GM18868 (cell line): ENCODE measurements around the gene SLC10A7.

Source experiments
- ATAC-seq: cut with Tn5 transposase; IDR thresholded peaks from one replicate; pipeline ENCODE4 v1.9.1; 2021; ENCODE audit warnings: mild to moderate bottlenecking, moderate library complexity; ENCODE audit not compliant: unreplicated experiment

The SLC10A7 gene, protein sequence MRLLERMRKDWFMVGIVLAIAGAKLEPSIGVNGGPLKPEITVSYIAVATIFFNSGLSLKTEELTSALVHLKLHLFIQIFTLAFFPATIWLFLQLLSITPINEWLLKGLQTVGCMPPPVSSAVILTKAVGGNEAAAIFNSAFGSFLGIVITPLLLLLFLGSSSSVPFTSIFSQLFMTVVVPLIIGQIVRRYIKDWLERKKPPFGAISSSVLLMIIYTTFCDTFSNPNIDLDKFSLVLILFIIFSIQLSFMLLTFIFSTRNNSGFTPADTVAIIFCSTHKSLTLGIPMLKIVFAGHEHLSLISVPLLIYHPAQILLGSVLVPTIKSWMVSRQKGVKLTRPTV

DNA sequence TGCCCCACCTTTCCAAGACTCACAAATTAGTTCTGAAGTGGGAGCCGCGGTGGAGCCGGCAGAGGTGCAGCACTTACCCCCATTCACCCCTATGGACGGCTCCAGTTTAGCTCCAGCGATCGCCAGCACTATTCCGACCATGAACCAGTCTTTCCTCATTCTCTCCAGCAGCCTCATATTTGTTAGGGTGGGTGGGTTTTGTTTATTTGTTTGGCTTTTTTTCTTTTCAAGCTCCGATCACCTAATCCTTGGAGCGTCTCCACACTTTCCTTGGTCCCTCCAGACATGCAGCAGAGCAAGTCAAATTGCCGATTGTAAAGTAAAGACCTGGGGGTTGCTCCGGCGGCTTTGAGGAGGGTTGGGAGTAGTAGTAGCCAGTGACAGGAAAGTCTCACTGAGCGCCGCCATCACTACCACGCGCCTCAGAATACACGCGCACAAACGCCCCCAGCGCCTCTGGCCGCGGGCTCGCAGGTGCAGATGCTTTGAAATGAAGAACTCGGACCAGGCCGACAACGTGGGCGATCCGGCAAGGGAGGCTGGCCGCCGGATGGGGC, at the start of gene SLC10A7:
Gene SLC10A7, minus strand, starts transcription at position 400 of the 557 bp plus-strand sequence. Its CDS starts 223 bp downstream, at position 177.
- ATAC-seq: peak; percentile 81

GRCh38 chr4:146567396-146567795, 45.7 kb upstream of the SLC10A7 start:
- no peak for ATAC-seq

DNA sequence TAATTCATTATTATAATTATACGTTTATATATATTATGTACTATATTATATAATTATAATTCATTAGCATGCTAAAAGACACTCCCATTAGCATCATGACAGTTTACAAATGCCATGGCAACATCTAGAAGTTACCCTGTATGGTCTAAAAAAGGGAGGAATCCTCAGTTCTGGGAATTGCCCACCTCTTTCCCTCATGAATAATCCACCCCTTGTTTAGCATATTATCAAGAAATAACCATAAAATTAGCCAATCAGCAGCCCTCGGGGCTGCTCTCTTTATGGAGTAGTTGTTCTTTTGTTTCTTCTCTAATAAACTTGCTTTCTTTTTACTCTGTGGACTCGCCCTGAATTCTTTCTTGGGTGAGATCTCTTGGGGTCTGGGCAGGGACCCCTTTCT, 42.8 kb upstream of the SLC10A7 start:
- no peak for ATAC-seq

DNA sequence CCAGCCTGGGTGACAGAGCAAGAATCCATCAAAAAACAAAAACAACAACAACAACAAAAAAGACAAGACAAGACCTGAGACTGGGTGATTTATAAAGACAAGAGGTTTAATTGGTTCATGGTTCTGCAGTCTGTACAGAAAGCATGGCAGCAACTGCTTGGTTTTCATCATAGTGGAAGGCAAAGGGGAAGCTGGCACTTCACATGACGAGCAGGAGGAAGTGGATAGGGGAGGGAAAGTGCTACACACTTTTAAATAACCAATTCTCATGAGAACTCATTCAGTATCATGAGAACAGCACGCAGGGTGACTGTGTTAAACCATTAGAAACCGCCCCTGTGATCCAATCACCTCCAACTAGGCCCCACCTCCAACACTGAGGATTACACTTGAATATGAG, 28.4 kb upstream of the SLC10A7 start:
- no peak for ATAC-seq

- no peak for ATAC-seq
Observed at GRCh38 chr4:146548443-146548842, 26.7 kb upstream of the SLC10A7 start.

DNA sequence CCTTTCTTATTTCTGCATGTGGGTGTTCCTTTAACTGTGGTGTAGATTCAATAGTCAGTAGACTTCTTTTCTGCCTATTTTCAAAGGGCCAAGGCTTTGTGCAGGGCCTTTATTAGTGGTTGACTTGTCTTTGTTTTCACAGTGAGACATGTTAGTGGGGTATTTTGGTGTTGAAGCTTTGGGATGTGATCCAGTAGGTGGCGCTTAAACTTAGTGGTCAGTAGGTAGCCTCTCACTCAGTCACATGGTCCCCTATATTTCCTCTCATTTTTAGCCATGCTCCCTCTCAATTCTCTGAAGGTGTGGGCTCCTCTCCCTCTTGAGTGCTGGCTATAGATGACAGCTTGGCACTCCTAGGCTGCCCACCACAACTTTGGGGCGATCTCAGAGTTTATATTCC, 23.4 kb upstream of the SLC10A7 start:
- peak; percentile 75 for ATAC-seq

- ATAC-seq: no peak
Observed at GRCh38 chr4:146534178-146534577, 12.4 kb upstream of the SLC10A7 start.

DNA sequence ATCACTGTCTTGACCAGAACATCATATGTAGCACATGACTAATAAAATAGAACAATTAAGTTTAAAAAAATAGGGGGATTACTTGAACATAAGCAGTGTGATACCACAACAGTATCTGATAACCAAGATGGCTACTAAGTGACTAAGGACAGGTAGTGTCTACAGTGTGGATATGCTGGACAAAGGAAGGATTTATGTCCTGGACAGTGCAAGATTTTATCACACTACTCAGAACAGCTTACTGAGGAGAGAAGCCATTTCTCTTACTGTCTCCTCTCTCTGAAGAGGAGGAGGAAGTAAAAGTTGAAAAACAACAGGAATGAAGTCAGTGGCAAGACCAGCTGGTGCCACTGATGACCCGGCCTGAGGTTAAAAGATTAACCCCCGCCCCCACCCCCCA, 4.0 kb upstream of the SLC10A7 start:
- ATAC-seq: no peak

GRCh38 chr4:146524663-146525062, 2.9 kb upstream of the SLC10A7 start:
- no peak for ATAC-seq

- peak; percentile 19 for ATAC-seq
Observed at GRCh38 chr4:146522869-146523205, 1.1 kb upstream of the SLC10A7 start.

- ATAC-seq: peak; percentile 82
Observed at GRCh38 chr4:146522098-146522868, 543 bp upstream of the SLC10A7 start.

DNA sequence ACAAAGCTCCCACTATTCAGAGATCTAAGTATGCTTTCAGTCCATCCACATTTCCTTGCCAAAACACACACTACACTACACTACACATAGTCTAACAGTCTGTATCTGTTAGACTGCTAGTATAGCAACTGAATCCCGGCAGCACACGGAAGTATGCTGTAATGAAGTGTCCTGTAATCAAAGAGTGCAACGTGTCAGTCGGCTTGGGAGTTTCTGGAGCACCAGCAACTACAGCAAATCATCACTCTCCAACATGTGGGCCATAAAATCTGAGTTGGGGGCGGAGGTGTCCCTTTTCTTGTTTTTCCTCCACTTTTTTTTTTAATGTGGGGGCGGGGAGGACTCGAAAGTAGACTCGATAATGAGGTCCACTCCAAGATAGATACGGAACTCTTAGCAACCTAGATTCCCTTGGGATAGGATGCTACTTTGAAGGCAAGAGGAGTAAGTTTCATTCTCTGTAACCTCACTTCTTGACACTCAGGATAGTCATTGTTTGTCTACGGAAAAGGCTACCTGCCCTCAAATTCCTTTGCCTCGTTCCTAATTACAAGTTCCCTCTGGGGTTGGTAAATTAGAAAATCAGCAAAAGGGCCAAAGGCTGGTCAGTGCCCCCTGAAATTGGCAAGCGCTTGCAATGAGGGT, 722 bp downstream of the SLC10A7 start:
- peak; percentile 35 for ATAC-seq

DNA sequence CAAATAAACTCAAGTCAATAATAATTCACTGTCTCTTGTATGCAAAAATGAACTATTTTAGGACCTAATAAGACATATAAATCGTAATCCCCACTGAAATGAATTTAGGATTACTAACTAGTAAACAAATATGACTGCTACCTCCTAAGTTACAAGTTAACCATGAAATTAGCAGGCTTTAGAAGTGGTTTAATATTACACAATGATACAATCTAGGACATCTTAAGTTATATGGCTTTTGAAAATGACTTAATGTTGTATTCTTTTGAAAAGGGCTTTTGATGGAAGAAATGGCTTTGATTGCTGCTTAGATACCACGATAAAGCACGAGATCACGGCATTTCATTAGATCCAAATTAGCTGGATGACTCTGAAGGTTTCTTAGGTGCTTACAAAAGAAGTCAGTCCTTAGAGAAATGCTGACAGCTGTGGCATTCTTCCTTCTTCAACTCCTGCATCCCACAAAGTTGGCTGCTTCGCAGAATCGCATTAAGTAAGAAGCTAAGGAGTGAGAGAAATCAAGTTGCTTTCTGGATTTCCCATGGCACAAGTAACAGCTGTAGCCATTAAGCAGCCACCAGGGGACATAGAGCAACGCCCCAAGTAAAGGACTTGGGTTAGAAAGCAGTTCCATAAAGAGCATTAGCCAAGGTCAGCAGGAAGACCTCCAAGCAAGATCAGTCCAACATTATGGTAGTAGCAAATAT, 6.9 kb downstream of the SLC10A7 start:
- ATAC-seq: no peak

DNA sequence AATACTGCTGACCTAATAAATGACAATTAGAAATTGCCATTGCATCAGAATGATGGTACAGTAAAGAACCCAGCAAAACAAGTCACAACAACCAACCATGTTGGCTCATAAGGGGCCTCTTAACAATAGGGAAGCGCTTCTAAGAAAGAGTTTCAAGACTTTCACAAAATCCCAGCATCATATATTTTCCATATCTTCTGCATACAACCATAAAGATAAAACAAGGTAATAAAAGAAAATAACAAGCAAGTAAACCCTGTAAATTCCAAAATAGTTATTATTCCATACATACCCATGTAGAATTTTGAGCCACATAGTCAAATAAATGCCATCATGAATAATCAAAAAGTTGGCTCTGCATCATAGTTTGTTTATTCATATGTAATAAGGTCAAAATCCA, 8.2 kb downstream of the SLC10A7 start:
- no peak for ATAC-seq

- ATAC-seq: no peak
Observed at GRCh38 chr4:146511381-146511780, 10.4 kb downstream of the SLC10A7 start.

DNA sequence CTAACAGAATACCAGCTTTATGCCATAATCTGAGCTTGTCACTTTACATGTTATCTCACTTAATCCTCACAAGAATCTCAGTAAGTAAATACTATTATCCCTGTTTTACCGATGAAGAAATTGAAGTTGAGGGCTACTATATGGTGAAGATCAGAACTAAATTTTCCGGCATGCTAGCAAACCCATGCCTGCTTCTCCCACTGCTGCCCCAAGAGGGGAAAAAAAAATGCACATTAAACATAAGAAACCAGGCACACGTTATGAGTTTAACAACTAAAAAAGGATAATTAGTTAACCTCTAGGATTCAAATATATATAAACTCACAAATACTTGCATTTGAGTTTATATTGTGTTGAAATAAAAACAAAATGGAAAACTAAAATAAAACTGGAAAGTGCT, 10.8 kb downstream of the SLC10A7 start:
- no peak for ATAC-seq

DNA sequence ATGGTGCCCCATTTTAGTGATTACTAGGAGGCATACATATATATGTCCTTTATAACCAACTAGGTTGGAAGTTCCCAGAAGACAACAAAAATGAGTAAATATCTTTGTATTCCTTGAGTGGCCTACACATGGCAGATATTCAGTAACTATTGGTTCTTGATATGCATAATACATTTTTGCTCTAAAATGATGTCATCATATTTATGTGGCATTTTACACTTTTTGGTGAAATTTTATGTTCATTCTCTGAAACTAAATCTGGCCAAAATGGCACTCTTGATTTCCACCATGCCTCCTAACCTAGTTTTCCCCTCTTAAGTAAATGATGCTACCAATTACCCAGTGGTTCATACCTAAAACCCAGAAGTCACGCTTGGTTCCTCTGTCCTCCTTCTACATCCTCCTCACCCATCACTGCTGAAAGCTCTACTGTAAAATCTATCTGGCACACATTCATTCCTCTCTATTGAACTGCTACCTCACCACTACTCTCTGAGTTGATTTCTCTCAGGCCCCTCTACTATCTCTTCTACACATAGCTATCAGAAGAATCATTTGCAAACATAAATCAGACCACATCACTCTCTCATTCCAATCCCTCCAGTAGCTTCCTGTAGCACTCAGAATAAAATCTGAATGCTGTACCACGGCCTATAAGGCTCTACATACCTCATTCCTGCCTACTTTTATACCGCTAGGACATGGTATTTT, 13.4 kb downstream of the SLC10A7 start:
- ATAC-seq: no peak

DNA sequence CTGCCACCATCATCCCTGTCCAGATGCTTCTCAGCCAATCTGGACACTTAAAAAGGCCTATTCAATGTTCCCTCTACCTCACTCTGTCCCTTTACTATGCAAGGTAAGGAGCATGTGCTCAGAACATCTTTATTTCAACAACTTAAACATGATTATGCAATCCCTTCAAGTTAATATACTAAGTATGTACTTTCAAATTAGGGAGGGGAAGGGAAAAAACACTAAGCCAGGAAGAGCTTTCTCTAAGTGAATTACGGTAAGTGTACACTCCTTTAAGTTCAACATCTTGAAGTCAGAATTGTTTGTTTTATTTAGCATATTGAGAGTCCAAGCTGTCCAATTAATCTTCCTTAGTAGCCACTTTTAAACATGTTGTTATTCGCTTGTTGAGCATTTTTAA, 14.1 kb downstream of the SLC10A7 start:
- no peak for ATAC-seq

DNA sequence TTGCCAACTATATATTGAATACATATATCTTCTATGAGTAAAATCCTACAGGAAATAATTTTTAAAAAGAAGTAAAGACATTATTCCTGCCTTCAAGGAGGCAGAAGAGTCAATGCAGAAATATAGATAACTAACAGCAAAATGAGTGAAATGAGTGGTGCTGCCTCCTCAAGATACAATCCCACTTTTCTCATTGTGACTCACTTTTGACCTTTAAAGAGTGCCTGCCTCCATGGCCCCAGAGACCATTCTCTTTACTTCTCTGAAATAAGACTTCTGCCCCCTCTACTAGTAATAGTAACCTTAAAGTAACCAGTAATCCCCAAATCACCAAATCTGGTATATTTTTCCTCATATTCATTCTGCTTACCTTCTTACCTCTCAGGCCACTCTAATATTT, 15.5 kb downstream of the SLC10A7 start:
- no peak for ATAC-seq

DNA sequence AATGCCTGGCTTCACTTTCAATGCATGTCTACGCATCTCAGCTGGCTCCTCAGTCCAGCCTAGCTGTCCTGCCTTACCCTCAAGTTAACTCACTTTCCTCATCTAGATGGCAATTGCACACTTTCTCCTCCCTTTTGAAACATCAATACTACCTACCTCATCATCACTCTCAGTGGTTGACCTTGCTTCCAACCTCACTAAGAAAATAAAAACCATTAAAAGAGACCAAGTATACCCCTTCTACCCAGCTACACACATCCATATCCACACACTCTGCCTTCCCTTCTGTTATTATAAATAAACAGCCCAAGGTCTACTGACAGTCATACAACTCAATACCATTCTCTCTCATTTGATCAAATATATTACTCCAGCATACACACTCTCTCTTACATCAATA, 21.5 kb downstream of the SLC10A7 start:
- no peak for ATAC-seq
